HG03280 (cell line): ENCODE results near the gene NPC1.

Experiments used
- ATAC-seq: cut with Tn5 transposase; IDR thresholded peaks from one replicate; pipeline ENCODE4 v1.9.1; 2021; ENCODE audit warnings: mild to moderate bottlenecking, moderate library complexity; ENCODE audit not compliant: unreplicated experiment

The NPC1 gene

GRCh38 chr18:23550898-23551297 lies 35.4 kb downstream of the NPC1 start:
- no peak for ATAC-seq

- no peak for ATAC-seq
Observed at GRCh38 chr18:23548719-23549118, 37.6 kb downstream of the NPC1 start.

- ATAC-seq = no peak
Observed at GRCh38 chr18:23548275-23548674, 38.0 kb downstream of the NPC1 start.

- no peak for ATAC-seq
Observed at GRCh38 chr18:23547846-23548245, 38.5 kb downstream of the NPC1 start.

GRCh38 chr18:23547306-23547705 lies 39.0 kb downstream of the NPC1 start:
- no peak for ATAC-seq

- no peak for ATAC-seq
Observed at GRCh38 chr18:23545247-23545789, 41.0 kb downstream of the NPC1 start.

GRCh38 chr18:23542461-23542860 lies 43.8 kb downstream of the NPC1 start:
- no peak for ATAC-seq

- ATAC-seq = no peak
Observed at GRCh38 chr18:23541349-23542093, 44.8 kb downstream of the NPC1 start.

GRCh38 chr18:23540867-23541266 lies 45.4 kb downstream of the NPC1 start:
- no peak for ATAC-seq

- ATAC-seq = no peak
Observed at GRCh38 chr18:23539911-23540525, 46.3 kb downstream of the NPC1 start.

- ATAC-seq = no peak
Observed at GRCh38 chr18:23539296-23539695, 47.0 kb downstream of the NPC1 start.

GRCh38 chr18:23538870-23539269 lies 47.4 kb downstream of the NPC1 start:
- no peak for ATAC-seq

GRCh38 chr18:23538001-23538400 lies 48.3 kb downstream of the NPC1 start:
- ATAC-seq = no peak

- ATAC-seq = no peak
Observed at GRCh38 chr18:23537274-23537673, 49.0 kb downstream of the NPC1 start.

- ATAC-seq = no peak
Observed at GRCh38 chr18:23536204-23536603, 50.1 kb downstream of the NPC1 start.

- no peak for ATAC-seq
Observed at GRCh38 chr18:23534276-23534675, 52.0 kb downstream of the NPC1 start.

GRCh38 chr18:23532848-23533247 lies 53.5 kb downstream of the NPC1 start:
- ATAC-seq = no peak

GRCh38 chr18:23531912-23532311 lies 54.4 kb downstream of the NPC1 start:
- no peak for ATAC-seq

GRCh38 chr18:23530195-23530594 lies 56.1 kb downstream of the NPC1 start:
- ATAC-seq = no peak

- no peak for ATAC-seq
Observed at GRCh38 chr18:23529604-23530003, 56.7 kb downstream of the NPC1 start.

- no peak for ATAC-seq
Observed at GRCh38 chr18:23528580-23529472, 57.5 kb downstream of the NPC1 start.
